ENCODE results near the gene ZFP90.

- TF ChIP-seq CTCF (conservative IDR thresholded peaks at IDR 0.05 in 1 of 2, IDR thresholded peaks at IDR 0.05 in 1 of 2; ENCODE audit: extremely low read depth in 1 of 2, insufficient read depth in 1 of 2, low read depth in 1 of 2, low read length in 2 of 2) (no peak), EZH2 (IDR thresholded peaks at IDR 0.05; ENCODE audit: borderline replicate concordance, low read length) (no peak)
These were observed 21.4 kb upstream of the ZFP90 start for GRCh38 chr16:68517606-68518166.
